ENCODE measurements around the gene CRYAA.
"Not testable (repeated sequence)": the region's sequence is repeated elsewhere in the genome, so short reads cannot be mapped to it uniquely, and the experiment has no call there.

Gene CRYAA

GRCh38 chr21:43177043-43177906 is 8.5 kb downstream of the CRYAA start:
- DNase-seq (ENCODE audit: low read depth in 2 of 2) = not testable (repeated sequence)

- not testable (repeated sequence) for DNase-seq (ENCODE audit: low read depth in 2 of 2)
These were observed 9.5 kb downstream of the CRYAA start for GRCh38 chr21:43178175-43178826.

DNA sequence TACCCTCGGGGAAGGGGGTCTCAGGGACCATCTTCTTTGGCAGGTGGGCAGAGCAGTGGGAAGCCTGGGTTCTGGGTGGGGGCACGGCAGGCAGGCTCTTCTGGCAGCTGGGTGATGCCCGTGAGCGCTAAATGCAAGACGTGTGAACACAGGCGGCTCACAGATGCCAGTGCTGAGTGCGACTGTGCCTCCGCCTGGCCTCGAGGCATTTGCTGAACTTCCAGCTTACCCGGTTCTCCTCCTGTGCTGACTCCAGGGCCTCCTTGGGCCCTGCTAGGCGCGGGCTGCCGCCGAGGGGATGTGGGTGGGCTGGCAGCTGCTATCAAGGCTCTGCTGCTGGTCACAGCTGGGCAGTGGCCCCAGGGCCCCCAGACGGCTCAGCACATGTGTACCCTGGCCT is 12.2 kb downstream of the CRYAA start:
- DNase-seq (ENCODE audit: low read depth in 2 of 2) = not testable (repeated sequence)

DNA sequence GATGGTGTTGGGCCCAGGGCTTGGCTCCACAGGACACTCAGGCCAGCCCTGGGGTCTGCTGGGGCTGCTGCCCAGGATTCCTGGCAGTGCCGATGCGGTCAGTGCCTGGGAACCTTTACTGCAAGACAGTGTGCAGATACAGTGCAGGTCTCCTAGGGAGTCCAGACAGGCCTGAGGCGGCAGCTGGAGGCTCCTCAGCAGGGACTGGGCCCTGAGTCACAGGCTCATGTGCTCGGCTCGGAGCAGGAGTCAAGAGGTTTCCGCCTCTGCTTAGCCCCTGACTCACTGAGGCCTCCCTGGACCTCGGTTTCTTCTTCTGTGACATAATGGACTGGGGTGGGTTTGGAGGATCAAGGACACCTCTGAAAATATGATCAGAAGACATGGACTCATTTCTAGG is 18.5 kb downstream of the CRYAA start:
- not testable (repeated sequence) for DNase-seq (ENCODE audit: low read depth in 2 of 2)

GRCh38 chr21:43187715-43188114 is 18.9 kb downstream of the CRYAA start:
- DNase-seq (ENCODE audit: low read depth in 2 of 2) = no peak

DNA sequence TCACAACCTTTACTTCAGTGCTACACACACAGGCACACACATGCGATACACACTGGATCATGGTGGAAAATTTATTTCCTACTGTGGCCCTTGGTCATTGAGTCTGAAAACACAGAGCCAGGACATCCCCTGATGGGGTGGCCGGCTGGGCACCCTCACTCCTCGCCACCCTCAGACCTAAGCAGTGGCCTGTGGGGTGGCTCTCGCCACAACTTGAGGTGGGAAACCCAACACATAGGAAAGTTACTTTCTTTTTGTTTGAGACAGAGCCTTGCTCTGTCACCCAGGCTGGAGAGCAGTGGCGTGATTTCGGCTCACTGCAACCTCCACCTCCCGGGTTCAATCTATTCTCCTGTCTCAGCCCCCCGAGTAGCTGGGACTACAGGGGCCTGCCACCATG is 19.4 kb downstream of the CRYAA start:
- DNase-seq (ENCODE audit: low read depth in 2 of 2) = no peak

DNA sequence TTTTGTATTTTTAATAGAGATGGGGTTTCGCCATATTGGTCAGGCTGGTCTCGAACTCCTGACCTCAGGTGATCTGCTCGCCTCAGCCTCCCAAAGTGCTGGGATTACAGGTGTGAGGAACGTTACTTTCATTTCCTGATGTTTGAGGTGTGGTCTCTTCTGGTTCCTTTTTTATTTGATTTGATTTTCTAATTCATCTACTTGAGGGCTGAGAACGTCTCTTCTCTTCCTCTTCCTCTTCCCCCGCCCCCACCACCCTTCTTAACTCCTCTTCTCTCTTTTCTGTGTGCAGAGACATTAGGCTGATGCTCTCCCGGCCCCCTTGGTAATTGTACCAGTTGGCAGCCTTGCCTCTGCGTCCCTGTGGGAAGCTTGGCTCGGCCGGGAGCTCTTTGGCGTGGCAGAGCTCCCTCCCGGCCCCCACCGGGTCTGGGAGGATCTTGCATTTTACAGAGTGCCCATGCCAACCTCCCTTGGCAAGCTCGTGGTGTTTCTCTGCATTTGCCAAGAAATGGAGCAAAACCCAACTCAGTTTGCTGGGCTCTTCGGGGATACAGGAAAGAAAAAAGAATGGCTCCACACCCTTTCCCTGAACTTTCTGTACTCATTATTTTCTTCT is 19.9 kb downstream of the CRYAA start:
- no peak for DNase-seq (ENCODE audit: low read depth in 2 of 2)

GRCh38 chr21:43189936-43190335 is 21.1 kb downstream of the CRYAA start:
- DNase-seq (ENCODE audit: low read depth in 2 of 2) = no peak

- no peak for DNase-seq (ENCODE audit: low read depth in 2 of 2)
These were observed 21.7 kb downstream of the CRYAA start for GRCh38 chr21:43190544-43190943.

DNA sequence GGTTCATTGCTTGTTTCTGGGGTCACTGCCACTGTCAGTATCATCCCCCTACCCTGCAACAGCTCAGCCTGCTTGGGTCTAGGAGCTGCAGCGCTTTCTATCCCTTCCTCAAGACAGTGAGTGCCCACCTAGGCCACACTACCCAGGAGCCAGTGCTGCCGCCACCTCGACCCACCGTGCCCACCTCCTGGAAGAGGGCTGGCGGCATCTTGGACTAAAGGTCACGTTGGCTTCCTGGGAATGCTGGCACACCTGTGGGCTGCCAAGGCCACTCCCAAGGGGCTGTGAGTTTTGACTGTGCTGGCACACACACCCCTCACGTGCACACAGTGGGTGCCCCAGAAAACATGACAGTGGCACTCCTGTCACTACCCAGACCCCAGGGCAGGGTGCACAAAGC is 22.1 kb downstream of the CRYAA start:
- no peak for DNase-seq (ENCODE audit: low read depth in 2 of 2)

- no peak for DNase-seq (ENCODE audit: low read depth in 2 of 2)
These were observed 22.7 kb downstream of the CRYAA start for GRCh38 chr21:43191521-43191920.

- DNase-seq (ENCODE audit: low read depth in 2 of 2) = no peak
These were observed 23.2 kb downstream of the CRYAA start for GRCh38 chr21:43191971-43192370.

DNA sequence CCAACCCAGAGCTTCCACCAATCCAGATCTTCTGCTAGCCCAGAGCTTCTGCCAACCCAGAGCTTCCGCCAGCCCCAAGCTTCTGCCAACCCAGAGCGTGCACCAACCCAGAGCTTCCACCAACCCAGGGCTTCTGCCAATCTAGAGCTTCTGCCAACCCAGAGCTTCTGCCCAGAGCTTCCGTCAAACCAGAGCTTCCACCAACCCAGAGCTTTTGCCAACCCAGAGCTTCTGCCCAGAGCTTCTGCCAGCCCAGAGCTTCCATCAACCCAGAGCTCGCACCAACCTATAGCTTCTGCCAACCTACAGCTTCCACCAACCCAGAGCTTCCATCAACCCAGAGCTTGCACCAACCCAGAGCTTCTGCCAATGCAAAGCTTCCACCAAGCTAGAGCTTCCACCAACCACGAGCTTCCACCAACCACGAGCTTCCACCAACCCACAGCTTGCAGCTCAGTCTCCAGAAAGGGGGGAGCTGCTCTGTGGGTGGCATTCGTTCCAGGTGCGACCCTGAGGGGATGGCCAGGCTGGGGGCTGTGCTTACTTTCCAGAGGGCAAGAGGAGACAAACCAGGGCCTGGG is 23.8 kb downstream of the CRYAA start:
- DNase-seq (ENCODE audit: low read depth in 2 of 2) = no peak

DNA sequence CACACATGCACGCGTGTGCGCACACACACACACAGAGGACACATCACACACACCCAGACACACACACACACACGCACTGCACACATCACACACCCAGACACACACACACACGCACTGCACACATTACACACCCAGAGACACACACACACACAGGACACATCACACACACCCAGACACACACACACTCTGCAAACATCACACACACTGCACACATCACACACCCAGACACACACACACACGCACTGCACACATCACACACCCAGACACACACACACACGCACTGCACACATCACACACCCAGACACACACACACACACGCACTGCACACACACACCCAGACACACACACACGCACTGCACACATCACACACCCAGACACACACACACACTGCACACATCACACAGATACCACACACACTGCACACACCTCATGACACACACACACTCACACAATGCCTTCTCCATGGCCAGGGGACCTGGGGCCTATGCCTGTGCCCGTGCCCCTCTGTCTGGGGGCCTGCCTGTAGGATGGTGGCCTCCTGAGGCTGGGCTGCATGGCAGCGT is 24.4 kb downstream of the CRYAA start:
- DNase-seq (ENCODE audit: low read depth in 2 of 2) = no peak

- DNase-seq (ENCODE audit: low read depth in 2 of 2) = peak; percentile 39 to 49
These were observed 25.0 kb downstream of the CRYAA start for GRCh38 chr21:43193651-43194302.

DNA sequence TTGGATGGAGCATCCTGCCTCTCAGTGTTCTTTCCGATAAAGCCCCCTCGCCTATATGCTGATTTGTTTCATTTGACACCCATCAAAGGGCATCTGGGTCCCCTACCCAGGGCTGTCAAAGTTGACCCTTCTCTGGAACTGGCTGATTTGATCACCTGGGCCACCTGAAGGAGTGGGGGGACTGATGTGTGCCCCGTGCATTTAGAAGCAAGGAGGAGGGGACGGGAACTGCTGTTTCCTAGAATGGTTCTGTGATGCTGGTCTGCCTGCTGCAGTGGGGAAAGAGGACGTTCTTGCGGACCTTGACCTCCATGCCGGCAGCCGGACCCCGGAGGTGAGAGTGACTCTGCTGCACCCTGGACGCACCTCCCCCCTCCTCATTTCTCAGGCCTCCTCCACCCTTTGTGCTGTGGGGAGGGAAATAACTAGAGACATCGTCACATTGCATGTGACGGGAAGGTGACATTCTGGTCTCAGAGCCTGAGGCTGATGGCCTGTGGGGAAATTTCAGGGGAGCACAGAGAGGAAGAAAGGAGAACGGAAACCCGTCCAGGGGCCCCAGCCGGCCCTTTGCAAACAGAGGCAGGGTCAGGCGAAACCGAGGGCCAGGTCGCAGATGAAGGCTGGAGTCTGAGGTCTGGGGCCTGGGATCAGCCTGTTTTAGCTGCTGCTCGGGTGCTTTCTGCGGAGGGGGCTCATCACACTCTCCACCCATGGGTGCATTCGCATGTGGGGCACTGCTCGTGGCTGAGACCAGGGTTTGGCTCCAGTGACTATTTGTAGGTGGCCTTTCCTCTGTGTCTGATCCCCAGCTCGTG is 25.7 kb downstream of the CRYAA start:
- no peak for DNase-seq (ENCODE audit: low read depth in 2 of 2)

DNA sequence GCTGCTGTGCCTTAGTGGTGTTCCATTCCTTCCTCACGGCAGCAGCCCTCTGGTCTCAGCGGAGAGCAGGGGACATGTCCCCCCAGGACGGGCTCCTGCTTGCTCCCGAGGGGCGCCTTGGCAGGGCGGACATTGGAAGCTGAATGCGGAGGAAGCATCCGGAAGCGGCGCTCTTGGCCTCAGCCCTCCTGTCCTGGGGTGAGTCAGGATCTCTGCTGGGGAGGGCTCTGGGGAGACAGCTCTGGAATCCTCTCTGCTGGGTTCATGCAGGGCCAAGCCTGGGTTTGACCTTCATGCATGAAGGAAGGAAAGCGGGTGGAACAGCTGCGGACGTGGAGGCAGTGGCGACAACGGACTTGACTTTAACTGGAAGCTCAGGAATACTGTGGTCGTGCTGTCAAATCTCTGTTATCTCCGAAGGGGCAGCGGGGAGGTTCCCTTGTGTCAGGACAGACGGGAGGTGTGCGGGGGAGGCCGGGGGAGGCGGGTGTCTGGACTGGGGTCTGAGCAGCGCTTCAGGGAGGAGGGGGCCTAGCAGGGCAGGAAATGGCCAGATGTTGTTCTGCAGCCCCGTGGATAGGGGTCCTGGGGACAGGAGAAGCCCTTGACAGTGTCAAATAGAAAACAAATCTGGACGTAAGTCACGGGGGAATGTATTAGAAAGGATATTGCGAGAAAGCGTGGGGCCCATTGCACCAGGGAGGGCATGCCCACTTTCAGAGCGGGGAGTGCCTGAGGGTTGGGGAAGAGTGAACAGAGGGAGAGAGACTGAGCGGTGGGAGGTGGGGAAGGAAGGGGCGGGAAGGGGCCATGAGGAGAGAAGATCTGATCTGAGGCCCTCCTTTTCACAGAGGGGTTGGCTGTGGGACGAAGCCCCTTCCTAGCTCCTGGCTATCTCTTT is 26.6 kb downstream of the CRYAA start:
- DNase-seq (ENCODE audit: low read depth in 2 of 2) = no peak

DNA sequence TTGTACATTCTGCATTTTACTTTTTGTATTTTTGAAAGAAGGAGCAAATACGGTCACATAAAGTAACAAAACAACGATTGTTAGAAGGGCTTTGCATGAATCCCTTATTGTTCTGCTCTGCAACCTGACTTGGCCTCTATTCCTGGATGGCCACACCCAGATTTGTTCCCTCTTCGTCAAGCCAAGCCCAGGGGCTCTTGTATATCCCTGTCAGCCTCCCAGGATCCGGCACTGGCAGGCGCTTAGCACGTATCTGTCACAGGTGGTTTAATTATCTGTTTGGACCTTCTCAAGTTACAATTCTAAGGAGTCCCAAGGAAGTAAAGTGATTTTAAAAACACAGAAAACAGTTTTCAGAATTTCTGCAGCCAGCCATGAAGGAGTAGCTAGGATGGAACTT is 28.0 kb downstream of the CRYAA start:
- no peak for DNase-seq (ENCODE audit: low read depth in 2 of 2)

DNA sequence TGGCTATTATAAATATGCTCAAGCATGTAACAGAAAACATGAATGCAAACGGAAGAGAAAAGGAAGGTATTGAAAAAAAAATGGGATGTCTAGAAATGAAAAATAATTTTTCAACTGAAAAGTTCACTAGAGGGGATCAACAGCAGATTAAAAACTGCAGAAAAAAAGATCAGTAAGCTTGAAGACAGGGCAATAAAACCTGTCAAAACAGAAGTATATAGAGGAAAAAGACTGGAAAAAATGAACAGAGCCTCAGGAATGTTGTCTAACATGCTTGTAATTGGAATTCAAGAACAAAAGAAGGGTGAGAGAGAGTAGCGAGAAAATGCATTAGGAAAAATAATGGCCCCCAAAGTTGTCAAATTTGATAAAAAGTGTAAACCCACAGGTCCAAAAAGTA is 29.6 kb downstream of the CRYAA start:
- DNase-seq (ENCODE audit: low read depth in 2 of 2) = no peak

- no peak for DNase-seq (ENCODE audit: low read depth in 2 of 2)
These were observed 32.7 kb downstream of the CRYAA start for GRCh38 chr21:43201491-43201890.
